GM18526 (cell line): ENCODE measurements around the gene CD48.

Experiments used
- POLR2A ChIP-seq: IDR thresholded peaks from 3 replicates; pipeline ENCODE4 v1.6.1; 2011; ENCODE audit not compliant: insufficient read length; ENCODE audit errors: extremely low read depth

CD48 gene

DNA sequence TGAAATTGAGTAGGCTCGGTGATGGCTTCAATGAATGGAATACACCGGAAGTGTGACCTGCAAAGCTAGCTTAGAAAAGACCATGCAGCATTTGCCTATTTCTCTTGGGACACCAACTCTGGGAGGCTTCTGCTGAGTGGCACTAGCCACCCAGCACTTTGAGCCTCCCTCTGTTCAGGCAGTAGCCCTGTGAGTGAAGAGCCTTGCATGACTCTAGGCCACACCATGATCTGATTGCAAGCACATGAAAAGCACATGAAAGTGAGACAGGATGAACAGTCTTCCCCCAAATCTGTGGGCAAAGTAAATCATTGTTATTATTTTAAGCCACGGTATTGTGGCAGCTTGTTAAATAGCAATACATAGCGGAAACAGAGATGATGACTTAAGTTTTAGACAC, 2.8 kb downstream of the CD48 start:
- peak; percentile 43 for TF ChIP-seq POLR2A

GRCh38 chr1:160708118-160708517, 3.5 kb downstream of the CD48 start:
- TF ChIP-seq POLR2A, result peak; percentile 4

DNA sequence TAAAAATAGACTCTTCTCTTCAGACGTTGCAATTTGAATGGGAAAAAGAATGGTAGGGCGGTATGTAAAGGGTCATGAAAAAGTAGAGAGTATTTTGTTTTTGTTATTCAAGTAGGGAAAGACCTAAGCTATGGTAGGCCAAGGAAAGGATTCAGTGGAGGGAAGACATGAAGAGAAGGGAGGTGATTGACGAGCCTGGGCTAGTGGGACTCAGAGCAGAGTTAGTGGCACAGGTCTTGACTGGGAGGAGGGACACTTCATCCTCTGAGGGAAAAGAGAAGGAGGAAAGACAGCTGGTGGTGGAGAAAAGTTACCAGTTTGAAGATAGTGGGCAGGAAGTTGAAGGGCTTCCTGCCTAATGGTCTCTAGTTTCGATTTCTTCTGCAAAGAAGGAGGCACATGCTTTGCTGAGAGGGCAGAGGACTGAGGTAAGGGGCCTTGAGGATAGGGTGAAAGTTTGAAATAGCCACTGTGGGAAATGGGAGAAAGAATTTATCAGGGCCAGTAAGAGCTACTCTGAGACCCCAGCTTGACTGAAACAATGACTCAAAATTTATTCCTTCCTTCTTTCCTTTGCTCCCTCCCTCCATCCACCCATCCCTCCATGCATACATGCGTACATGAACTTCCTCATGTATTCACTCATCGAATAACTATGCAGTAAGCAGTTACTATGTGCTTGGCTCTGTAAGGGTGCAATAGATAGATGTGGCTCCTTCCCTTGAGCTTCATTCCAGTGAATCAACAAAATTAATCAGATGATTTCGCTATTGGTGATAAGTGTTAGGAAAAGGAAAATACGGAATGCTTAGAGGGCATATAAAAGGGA, 4.2 kb downstream of the CD48 start:
- peak; percentile 32 for TF ChIP-seq POLR2A

- no peak for TF ChIP-seq POLR2A
Observed at GRCh38 chr1:160706526-160707235, 4.9 kb downstream of the CD48 start.

GRCh38 chr1:160705742-160706141, 5.9 kb downstream of the CD48 start:
- TF ChIP-seq POLR2A, result no peak

GRCh38 chr1:160704250-160704649, 7.4 kb downstream of the CD48 start:
- no peak for TF ChIP-seq POLR2A

DNA sequence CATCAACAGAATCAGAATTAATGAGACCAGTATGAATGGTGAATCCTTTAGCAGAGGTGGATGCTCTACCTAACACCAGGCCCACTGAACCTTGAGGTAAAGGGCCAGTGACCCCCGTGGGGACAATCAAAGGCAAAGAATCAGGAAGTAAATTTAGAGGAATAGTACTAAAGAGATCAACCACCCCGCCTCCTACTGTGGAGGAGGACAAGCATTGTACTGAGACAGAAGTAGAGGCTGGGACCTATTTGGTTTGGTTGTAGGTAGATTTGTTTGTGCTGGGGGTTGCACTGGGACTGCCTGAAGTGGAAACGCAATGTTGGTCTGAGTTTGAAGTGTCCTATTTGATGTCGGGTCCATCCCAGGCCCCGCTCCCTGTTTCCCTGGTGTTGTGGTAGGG, 9.5 kb downstream of the CD48 start:
- no peak for TF ChIP-seq POLR2A

- no peak for TF ChIP-seq POLR2A
Observed at GRCh38 chr1:160685266-160685665, 26.4 kb downstream of the CD48 start.

DNA sequence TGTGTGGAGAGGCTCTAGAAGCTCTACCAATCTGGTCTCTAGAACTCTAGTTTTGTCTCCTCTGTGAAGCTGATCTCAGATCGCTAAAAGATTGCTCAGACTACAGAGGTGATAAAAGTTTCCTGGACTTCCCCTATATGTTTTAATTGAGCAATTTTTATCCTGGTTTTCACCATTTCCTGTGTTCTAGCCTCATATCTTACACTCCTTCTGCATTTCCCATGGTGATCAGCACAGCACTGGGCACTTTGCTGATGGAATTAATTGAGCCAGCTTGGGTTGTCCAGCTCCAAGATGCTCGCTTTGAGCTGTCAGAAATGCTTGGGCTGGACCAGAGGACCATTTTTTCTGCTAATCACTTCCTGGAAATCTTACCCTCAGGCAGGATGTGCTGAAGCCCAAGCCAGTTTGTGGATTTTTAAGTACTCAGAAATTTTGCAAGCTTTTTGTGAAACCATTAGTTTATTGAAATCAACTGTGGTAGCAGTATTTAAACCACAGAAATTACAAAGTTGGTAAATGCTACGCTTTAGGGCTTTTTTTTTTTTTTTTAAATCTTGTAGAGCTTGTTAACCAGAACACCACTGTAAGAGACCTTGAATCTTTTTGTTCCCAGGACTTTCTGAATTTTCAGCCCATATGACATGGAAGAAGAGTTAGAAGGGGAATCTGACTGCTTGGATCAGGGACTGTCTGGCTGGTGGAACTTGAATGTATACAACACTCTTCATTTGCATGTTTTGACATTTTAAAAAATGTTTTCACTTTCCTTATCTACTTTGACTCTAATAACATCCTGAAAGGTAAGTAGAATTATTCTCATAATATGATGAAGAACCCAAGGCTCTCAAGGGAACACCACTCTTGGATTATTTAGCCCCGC, 28.4 kb downstream of the CD48 start:
- no peak for TF ChIP-seq POLR2A

DNA sequence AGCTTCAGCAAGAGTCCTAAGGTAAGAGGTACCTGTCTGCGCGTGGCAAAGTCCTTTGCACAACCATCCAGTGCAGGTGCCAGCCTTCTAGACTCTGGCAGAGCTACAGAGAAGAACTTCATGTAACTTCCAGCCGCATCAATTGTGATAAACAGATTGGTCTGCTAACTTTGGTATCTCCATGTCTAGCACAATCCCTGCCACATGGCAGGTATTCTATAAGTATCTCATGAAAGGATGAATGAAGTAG, 29.8 kb downstream of the CD48 start:
- no peak for TF ChIP-seq POLR2A

GRCh38 chr1:160681066-160681890, 30.3 kb downstream of the CD48 start:
- TF ChIP-seq POLR2A, result no peak

DNA sequence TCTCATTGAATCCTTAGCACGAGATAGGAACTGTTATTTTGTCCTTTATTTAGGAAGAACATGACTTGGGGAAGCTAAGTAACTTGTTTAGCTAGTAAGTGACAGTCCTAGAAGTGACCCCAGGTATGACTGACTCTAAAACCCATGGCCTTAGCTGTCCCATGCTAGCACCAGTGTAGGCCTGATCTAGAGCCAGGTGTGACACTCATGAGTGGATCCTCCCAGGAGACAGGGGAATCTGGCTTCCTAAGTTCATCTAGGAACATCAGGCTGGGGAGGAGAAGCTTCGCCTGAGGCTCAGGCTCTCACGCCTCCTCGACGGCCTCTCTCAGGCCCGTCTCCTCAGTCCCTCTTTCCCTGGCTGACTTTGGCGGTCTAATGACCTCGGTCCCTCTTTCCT, 31.2 kb downstream of the CD48 start:
- TF ChIP-seq POLR2A, result no peak

GRCh38 chr1:160679893-160680292, 31.7 kb downstream of the CD48 start:
- TF ChIP-seq POLR2A, result peak; percentile 21

DNA sequence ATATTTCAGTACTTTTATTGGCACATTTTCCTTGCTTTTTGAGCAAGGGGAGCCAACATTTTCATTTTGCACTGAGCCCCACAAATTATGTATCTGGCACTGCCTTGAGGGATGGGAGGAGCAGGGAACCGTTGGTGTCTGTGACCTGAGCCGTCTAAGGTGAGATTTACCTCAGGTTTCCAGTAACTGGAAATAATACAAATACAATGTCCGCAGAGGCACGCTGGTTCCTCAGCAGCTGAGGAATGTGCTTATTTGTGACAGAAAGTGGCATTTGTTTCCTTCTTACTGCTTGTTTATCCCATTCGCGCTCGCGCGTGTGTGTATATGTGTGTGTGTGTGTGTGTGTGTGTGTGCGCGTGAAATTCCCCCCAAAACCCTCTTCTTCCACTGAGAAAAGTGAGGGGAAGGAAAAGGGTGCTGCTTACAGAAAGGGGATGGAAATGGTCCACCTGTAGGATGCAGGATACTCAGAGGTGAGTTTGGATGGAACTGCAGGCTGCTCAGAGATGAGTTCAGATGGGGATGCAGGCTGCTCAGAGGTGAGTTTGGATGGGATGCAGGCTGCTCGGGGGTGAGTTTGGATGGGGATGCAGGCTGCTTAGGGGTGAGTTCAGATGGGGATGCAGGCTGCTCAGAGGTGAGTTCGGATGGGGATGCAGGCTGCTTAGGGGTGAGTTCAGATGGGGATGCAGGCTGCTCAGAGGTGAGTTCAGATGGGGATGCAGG, 34.6 kb downstream of the CD48 start:
- peak; percentile 13 for TF ChIP-seq POLR2A
